Right ventricle myocardium inferior (tissue), 1 donor: ENCODE results near the gene PKP2. TPM values are rescaled to one million over a fixed set of nuclear protein-coding genes. Genes with fewer than 3 reads are reported as not detected.

ENCODE experiments used
- ATAC-seq: fragments of 200-7000 bp; cut with Tn5 transposase; one replicate; pipeline ENCODE4 v1.9.1; 2020; ENCODE audit warnings: mild to moderate bottlenecking, moderate library complexity
- DNase-seq: peaks from one replicate; pipeline ENCODE4 v3.0.0; 2021; ENCODE audit errors: missing footprints
- intact Hi-C: fragments of 100-400 bp; cut with DNase I; formaldehyde crosslinking; loops from one replicate; pipeline ENCODE4 v1.11.0; 2022
- total RNA-seq: library from RNA; stranded (reverse); fragmentation: NEBNext Ultra II Directional; extraction: Animal tissue kit (Norgen Biotek cat#: 25700); gene quantifications from one replicate; pipeline ENCODE4 v1.2.1, GENCODE V29; 2021
- donor health status: DM: no; HTN: yes; CAD: no; lungs with severe emphysema.

The PKP2 gene
- total RNA-seq, 1 donor from 2014 or later = 378 TPM

GRCh38 chr12:32788405-32788804 is 108.2 kb downstream of the PKP2 start:
- intact Hi-C loops = loop anchor here (10.0 kb wide), 1 partner anchor 106 kb away; the partner anchor contains the start of gene PKP2

GRCh38 chr12:32785557-32785956 is 111.0 kb downstream of the PKP2 start:
- intact Hi-C loops = loop anchor here (10.0 kb wide), 1 partner anchor 109 kb away; the partner anchor contains the start of gene PKP2
- ATAC-seq (no peak), DNase-seq (no peak)

More at GRCh38 chr12:32788405-32788804, 108.2 kb downstream of the PKP2 start:
- DNase-seq (no peak), ATAC-seq (no peak)

GRCh38 chr12:32783029-32783428 is 113.5 kb downstream of the PKP2 start:
- ATAC-seq = no peak
- DNase-seq = no peak
- intact Hi-C loops = loop anchor here (10.0 kb wide), 1 partner anchor 112 kb away; the partner anchor contains the start of gene PKP2

GRCh38 chr12:32780071-32780470 is 116.5 kb downstream of the PKP2 start:
- ATAC-seq (no peak), DNase-seq (no peak)
- intact Hi-C loops = loop anchor here (10.0 kb wide), 1 partner anchor 115 kb away; the partner anchor contains the start of gene PKP2

GRCh38 chr12:32777691-32778175 is 118.8 kb downstream of the PKP2 start:
- ATAC-seq (no peak), DNase-seq (no peak)
- intact Hi-C loops = no loop called here

- intact Hi-C loops = no loop called here
- no peak for ATAC-seq
- no peak for DNase-seq
Measured at GRCh38 chr12:32777159-32777558, 119.4 kb downstream of the PKP2 start.

GRCh38 chr12:32776258-32776657 is 120.3 kb downstream of the PKP2 start:
- intact Hi-C loops = no loop called here

GRCh38 chr12:32773691-32774090 is 122.9 kb downstream of the PKP2 start:
- intact Hi-C loops = no loop called here
- DNase-seq (no peak), ATAC-seq (no peak)

More at GRCh38 chr12:32776258-32776657, 120.3 kb downstream of the PKP2 start:
- DNase-seq (no peak), ATAC-seq (no peak)

- no peak for DNase-seq
- intact Hi-C loops = no loop called here
- no peak for ATAC-seq
Measured at GRCh38 chr12:32770141-32770540, 126.4 kb downstream of the PKP2 start.

GRCh38 chr12:32768518-32768917 is 128.1 kb downstream of the PKP2 start:
- intact Hi-C loops = no loop called here
- DNase-seq (no peak), ATAC-seq (no peak)

- intact Hi-C loops = no loop called here
- no peak for DNase-seq
- no peak for ATAC-seq
Measured at GRCh38 chr12:32765906-32766305, 130.7 kb downstream of the PKP2 start.

GRCh38 chr12:32761716-32762115 is 134.9 kb downstream of the PKP2 start:
- DNase-seq = no peak
- intact Hi-C loops = no loop called here
- ATAC-seq = no peak

- no peak for DNase-seq
- ATAC-seq = no peak
- intact Hi-C loops = no loop called here
Measured at GRCh38 chr12:32757157-32757556, 139.4 kb downstream of the PKP2 start.

GRCh38 chr12:32756476-32757066 is 140.0 kb downstream of the PKP2 start:
- intact Hi-C loops = loop anchor here (1.0 kb wide), 2 partner anchors 163 to 1266 kb away; partner anchors contain the start of gene ALG10
- no peak for DNase-seq
- ATAC-seq = no peak

- intact Hi-C loops = loop anchor here (1.0 kb wide), 2 partner anchors 163 to 1266 kb away; partner anchors contain the start of gene ALG10
- DNase-seq (peak; percentile 96), ATAC-seq (peak; percentile 100)
Measured at GRCh38 chr12:32755654-32756475, 140.7 kb downstream of the PKP2 start, which contains the start of gene YARS2. YARS2 (minus strand) TSS chr12:32755897; CDS start chr12:32755874, 23 bp downstream.

GRCh38 chr12:32755051-32755653 is 141.4 kb downstream of the PKP2 start:
- peak; percentile 77 for DNase-seq
- intact Hi-C loops = no loop called here
- peak; percentile 58 for ATAC-seq

GRCh38 chr12:32754111-32754510 is 142.5 kb downstream of the PKP2 start:
- DNase-seq (no peak), ATAC-seq (no peak)
- intact Hi-C loops = no loop called here

GRCh38 chr12:32753605-32754004 is 143.0 kb downstream of the PKP2 start:
- no peak for DNase-seq
- intact Hi-C loops = no loop called here
- no peak for ATAC-seq

GRCh38 chr12:32743264-32743663 is 153.3 kb downstream of the PKP2 start:
- DNase-seq (no peak), ATAC-seq (no peak)
- intact Hi-C loops = no loop called here
